HG03175 (cell line): ENCODE results near the gene KLHL29.

ENCODE experiments used
- ATAC-seq: cut with Tn5 transposase; IDR thresholded peaks from one replicate; pipeline ENCODE4 v1.9.1; 2021; ENCODE audit warnings: mild to moderate bottlenecking, moderate library complexity; ENCODE audit not compliant: unreplicated experiment

The KLHL29 gene

DNA sequence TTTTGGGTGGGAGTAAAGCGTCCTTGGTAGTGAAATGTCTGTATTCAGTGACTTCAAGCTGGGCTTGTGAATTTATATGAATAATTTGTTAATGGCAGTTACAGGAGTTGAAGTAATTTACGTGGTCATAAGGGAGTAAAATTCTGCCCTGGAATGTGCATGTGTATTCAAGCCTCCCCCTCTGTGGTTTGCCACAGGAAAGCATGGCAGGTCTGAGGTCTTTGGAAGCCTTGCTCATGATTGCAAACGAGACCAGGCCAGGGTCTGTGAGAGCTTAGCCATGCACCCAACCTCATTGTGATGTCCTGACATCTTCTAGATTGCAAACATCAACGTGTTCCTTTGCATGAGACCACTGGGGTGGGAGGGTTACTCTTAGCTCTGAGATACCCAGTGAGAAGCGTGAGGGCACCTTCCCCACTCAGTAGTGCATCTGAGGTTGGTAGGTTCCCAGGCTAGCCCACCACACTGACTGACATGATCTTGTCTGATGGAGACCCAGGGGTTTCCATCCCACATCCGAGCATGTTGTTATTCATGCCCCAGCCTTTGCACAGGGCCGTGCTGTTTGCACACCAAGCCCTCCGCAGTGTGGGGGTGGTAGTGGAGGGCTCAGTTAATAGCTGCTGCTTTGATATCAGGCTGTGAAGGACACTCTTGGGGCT lies 216.5 kb downstream of the KLHL29 start:
- ATAC-seq = no peak

DNA sequence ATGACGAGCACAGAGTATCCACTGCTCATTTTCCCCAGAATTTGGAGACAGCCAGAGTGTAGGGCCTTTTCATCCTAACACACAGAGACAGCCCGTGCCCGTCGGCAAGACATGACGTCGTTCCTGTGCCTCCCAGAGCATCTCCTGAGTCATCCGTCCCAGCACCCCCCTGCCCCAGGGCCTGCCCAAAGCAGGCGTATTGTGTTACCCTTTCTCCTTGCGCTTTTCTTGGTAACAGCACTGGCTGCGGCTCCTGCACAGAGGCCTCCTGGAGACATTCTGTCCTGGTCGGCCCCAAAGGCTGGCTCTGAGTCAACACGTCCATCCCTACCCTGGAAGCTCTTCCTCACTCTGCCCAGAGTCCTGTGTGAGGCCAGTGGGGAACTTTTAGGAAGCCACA lies 217.1 kb downstream of the KLHL29 start:
- no peak for ATAC-seq

DNA sequence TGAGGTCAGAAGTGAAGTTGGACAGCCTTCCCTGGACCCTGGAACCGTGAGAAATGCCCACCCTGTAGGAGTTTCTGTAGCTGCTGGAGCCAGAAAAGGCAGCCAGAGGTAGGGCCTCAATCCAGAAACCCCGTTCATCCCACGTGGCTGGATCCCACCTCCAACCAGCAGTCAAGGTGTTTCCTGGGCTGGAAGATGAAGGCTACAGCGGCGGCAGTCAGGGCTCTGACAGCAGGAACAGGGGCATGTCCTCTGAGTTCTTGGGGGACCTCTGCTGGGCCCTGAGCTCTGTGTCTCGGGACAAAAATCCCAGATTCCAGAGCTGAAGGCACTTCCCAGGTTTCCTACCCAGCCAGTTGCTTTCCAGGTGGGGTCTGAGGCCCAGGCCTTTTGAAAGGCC lies 218.2 kb downstream of the KLHL29 start:
- ATAC-seq = no peak

DNA sequence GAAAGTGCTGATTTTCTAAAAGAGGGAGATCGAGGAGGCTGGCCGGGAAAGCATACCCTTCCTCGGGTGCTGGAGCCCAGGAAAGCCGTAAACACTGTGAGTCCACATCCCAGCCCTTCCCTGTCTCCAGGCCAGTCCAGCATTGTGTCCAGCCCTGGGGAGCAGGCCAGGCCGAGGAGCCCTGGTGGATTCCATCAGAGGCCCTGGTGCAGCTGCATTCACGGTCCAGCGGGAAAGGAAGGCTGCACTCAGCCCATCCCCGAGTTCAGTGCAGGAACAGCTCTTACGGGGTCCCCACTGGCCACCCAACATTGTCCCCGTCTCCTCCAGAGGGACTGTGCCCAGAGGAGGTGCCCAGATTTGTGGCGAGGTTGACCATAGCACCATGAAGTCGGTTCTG lies 218.6 kb downstream of the KLHL29 start:
- ATAC-seq = no peak

GRCh38 chr2:23604731-23605130 lies 219.8 kb downstream of the KLHL29 start:
- no peak for ATAC-seq

DNA sequence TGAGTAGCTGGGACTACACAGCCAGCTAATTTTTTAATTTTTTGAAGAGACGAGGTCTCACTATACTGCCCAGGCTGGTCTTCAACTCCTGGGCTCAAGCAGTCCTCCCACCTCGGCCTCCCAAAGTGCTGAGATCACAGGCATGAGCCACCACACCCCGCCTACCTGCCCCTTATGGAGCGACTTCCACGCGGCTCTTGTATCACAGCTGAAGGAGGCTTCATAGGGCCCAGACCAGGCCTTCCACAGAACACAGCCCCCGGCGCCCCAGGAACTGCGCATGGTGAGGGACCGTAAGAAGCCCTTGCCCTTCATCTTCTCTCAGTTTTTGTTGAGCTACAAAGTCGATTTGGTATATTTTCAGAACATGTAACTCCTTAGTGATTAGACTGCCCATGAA lies 220.3 kb downstream of the KLHL29 start:
- no peak for ATAC-seq

- ATAC-seq = no peak
Observed at GRCh38 chr2:23606196-23606595, 221.2 kb downstream of the KLHL29 start.

GRCh38 chr2:23606968-23607367 lies 222.0 kb downstream of the KLHL29 start:
- no peak for ATAC-seq

GRCh38 chr2:23607925-23608324 lies 222.9 kb downstream of the KLHL29 start:
- ATAC-seq = no peak

- no peak for ATAC-seq
Observed at GRCh38 chr2:23609254-23609653, 224.3 kb downstream of the KLHL29 start.

DNA sequence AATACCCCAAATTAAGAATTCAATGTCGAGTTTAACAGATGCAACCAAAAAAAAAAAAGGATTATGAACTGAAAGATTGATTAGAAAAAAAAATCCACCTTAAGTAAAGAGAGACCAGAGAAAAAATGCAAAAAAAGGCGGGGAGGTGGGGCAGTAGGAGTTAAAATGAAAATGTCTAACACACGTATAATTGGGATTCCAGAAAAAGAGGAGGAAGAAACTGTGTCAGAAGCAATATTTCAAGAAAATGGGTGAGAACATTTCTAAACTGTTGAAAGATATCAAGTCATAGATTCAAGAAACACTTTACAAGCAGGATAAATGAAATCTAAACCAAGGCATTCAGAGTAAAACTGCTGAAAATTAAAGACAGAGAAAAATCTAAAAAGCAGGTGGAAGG lies 226.9 kb downstream of the KLHL29 start:
- no peak for ATAC-seq

- no peak for ATAC-seq
Observed at GRCh38 chr2:23614701-23615100, 229.7 kb downstream of the KLHL29 start.

DNA sequence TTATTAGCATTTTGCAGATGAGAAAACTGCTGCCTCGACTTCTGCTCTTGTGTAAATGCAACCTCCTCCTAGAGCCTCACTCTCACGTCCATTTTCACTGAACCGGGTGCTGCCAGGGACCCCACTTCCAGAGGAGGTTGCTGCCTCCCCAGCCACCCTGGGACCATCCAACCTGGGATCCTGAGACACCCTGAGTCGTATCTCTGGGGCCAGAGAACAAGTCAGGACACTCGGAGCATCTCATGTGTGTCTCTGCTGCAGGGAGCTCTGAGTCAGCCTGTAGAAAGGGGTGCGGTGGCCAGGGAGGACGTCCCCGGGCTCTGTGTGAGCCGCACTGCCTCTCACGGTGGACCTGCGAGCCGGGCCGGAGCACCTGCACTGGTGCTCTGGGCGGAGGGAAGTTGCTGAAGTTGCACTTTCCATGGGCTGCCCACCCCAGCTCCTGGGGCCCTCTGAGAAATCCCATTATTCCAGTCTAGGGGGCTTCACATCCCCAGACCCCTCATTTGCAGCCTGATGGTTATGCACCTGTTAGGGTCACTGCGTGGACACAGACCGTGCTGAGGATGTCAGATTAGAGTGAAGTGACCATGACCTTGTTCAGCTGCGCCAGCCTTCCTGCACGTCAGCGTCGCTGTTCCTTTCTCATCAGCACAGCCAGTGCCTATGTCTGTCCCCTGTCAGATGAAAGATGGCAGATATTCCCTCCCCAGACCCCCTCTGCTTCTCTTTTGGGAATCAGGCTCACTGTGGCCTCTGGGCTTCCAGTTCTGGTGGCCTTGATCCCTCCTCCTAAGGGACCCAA lies 230.4 kb downstream of the KLHL29 start:
- no peak for ATAC-seq

- no peak for ATAC-seq
Observed at GRCh38 chr2:23616630-23617029, 231.7 kb downstream of the KLHL29 start.

- ATAC-seq = no peak
Observed at GRCh38 chr2:23617167-23617810, 232.3 kb downstream of the KLHL29 start.

DNA sequence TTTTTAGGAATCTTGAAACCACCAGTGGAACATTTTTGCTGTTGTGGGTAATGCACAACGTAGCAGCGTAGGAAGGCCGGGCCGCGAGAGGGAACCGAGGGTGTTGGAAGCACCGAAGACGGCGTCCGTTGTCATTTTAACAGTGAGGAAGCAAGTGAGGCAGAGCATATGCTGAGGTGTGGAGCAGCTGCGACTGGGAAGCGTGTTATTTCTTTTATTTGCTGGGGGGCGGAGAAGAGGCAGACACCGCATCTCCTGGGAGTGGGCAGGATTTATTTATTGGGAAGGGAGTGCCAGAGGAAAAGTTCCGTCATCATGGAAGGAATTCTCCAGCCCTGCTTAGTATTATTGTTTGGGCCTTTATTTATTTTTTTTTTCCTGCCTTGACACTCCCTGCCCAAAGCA lies 232.8 kb downstream of the KLHL29 start:
- ATAC-seq = no peak

- no peak for ATAC-seq
Observed at GRCh38 chr2:23618265-23618664, 233.3 kb downstream of the KLHL29 start.

DNA sequence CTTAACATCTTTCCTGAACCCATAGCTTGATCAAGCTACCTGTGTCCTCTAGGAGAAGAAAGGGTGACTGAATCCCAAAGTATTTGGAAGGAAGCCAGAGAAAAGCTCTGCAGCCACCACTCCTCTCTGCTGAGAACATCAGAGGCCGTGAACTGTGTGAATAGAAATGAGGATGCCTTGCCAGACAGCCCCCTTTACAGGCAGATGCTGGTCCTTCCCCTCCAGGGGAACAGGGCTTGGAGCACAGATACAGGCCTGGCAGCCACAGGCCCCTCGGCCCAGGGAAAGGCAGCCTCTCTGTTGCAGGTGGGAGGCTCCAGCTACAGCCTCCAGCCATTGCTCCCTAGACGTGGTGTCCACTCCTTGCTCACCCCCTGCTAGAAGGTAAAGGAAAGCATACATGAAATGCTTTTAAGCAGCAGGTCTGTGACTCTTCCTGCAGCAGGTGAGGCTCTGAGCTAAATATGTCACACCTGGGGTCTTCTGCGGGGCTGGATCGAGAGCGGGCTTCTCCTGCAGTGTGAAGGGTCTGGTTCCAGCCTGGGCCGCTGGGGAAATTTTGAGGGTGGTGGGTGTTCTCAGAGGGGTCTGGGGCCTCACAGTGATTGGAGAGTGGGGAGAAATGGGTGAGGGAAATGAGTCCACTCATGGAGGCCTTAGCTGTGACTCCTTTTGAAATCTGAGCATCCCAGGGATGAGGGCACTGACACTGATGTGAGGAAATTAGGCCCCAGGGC lies 234.0 kb downstream of the KLHL29 start:
- no peak for ATAC-seq

DNA sequence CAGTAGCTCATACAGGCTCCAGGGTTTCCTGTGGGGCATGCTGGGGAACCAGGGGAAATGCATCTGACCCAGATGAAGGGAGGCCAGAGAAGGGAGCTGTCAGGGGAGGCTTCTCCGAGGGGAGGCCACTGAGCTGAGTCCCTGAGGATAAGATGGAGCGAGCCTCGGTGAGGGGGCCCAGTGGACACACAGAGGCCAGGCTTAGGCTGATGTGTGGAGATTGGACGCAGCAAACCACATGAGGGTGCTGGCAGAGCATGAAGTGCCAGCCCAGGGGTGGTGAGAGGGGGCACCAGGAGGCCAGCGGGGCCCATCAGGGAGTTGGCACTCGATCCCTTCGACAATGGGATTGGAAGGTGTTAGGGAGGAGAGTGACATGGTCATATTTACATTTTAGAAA lies 235.0 kb downstream of the KLHL29 start:
- no peak for ATAC-seq

GRCh38 chr2:23620841-23621341 lies 235.9 kb downstream of the KLHL29 start:
- ATAC-seq = no peak

GRCh38 chr2:23621616-23622015 lies 236.6 kb downstream of the KLHL29 start:
- ATAC-seq = no peak
